ENCODE measurements around the gene IQCC.
"Not testable (repeated sequence)": the region's sequence is repeated elsewhere in the genome, so short reads cannot be mapped to it uniquely, and the experiment has no call there.

Gene IQCC

DNA sequence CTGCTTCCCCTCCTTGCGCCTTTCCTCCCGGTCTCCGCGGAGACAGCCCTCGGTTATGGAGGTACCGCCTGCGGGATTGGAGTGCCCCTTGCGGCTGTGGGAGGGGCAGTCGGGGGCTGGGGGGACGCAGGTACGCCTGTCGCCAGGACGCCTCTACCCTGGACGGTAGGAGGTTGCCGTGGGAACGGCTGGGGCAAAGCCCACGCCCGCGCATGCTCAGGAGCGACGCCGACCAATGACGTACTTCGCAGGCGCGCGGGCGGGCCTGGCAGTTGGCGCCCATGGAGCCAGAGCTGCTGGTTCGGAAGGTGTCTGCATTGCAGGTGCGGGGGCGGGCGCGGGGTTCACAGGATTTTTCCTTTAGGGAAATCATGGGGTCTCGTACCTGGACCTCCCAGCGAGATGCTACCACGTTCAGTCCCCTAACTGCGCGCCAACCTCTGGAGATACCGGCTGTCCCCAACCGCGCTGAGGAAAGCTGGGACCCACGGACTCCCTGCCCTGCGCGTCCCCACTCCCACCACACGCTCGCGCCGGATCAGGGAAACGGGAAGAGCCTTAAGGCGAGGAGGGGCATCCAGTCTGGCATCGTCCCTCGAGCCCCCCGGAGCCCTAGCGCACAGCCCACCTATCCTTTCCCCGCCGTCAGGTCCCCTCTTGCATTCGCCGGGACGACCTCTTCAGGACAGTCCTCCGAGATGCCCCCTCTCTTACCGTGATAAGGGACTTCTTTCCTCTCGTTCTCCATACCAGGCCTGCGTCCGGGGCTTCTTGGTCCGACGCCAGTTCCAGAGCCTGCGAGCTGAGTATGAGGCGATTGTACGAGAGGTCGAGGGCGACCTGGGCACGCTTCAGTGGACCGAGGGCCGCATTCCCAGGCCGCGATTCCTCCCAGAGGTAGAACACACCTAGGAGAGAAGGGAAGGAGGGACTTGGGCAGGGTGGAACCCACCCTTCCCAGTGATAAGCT, at the start of gene IQCC:
Gene IQCC, plus strand, starts transcription at position 271 of the 970 bp plus-strand sequence. Its CDS starts 11 bp downstream, at position 282.
- DNase-seq (ENCODE audit: low read depth in 2 of 2), result peak; percentile 61 to 68

DNA sequence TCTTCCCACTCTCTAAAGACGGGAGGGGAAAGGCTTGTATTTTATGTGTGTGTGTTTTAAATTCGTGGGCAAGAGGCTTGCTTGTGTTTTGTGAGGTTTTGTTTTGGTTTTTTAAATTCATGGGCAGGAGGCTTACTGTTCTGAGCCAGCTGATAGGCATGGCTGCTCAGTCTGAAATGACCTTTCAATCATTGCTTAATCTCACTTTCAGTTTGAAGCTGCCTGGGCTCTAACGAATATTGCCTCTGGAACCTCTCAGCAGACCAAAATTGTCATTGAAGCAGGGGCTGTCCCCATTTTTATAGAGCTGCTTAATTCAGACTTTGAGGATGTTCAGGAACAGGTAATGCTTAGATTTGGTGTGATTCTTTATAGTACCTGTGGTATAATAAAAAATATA, 46.3 kb upstream of the IQCC start:
- no peak for DNase-seq (ENCODE audit: low read depth in 2 of 2)

DNA sequence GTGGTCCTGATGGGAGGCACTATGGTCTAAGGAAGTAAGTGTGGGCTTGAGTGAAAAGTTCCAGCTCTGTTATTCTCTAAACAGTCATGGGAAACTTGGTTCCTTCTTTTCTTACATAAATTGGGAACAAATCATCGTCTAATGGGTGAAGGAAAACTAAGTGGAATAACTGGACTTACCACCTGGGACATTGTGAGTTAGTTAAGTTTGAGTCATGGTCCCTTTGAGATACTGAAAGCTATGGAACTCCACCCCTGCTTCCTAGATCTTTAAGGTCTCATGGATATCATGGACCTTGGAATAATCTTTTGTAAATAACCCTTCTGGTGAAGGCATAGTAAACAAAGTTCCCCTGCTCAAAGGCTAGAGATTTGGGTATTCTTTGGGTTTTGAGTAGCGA, 42.1 kb upstream of the IQCC start:
- no peak for DNase-seq (ENCODE audit: low read depth in 2 of 2)

DNA sequence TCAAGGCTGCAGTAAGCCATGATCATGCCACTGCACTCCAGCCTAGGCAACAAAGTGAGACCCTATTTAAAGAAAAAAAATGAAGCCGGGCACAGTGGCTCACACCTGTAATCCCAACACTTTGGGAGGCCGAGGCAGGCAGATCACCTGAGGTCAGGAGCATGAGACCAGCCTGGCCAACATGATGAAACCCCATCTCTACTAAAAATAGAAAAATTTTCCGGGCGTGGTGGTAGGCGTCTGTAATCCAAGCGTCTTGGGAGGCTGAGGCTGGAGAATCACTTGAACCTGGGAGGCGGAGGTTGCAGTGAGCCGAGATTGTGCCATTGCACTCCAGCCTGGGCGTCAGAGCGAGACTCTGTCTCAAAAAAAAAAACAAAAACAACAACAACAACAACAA, 39.8 kb upstream of the IQCC start:
- not testable (repeated sequence) for DNase-seq (ENCODE audit: low read depth in 2 of 2)

- no peak for DNase-seq (ENCODE audit: low read depth in 2 of 2)
Measured at GRCh38 chr1:32170991-32171390, 34.5 kb upstream of the IQCC start.

GRCh38 chr1:32172621-32173245, 32.7 kb upstream of the IQCC start:
- DNase-seq (ENCODE audit: low read depth in 2 of 2), result no peak

- no peak for DNase-seq (ENCODE audit: low read depth in 2 of 2)
Measured at GRCh38 chr1:32178380-32179192, 26.9 kb upstream of the IQCC start.

DNA sequence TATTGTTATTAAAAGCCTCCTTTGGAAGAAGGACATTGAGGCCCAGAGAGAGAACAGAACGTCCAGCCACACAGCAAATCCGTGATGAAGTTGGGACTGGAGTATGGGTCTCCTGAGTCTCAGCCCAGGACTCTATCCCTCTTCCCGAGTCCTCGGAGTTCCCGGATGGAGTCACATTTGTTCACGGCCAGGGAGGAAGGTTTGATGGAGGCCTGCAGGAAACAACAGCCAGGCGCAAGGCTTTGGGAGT, 26.4 kb upstream of the IQCC start:
- no peak for DNase-seq (ENCODE audit: low read depth in 2 of 2)

DNA sequence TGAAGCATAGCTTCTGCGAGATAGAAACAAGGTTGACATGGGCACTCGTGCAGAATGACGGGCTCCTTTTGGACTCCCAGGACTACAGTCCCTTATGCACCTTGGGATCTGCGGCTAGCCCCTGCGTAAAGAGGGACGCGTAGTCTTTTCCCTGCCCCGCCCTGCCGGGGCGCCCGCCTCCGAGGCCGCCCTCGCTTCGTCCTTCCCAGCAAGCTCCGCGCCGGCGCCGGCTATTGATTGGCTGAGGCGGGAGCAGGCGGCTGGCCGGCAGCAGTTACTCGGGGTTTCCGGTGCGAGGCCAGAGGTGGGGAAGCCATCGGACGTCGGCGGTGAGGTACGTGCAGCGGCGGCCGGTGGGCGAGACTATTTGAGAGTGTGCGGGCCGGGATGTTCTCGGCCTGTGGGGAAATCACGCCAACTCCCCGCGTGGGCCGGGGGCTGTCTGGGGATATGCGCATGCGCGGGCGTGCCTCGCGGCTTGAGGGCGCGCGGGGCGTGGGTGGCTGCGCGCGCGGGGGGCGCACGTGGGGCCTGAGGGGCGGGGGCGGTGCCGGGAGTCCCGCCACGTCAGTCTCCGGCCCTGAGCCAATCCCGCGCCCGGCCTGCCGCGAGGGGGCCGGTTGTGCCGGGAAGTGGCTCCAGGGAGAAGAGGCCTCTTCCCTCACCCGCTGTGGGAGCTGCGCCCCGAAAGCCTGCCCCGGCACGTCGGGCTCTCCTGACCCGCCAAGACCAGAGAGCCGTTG, 25.9 kb upstream of the IQCC start, which contains the start of gene TXLNA:
Gene TXLNA, plus strand, starts transcription at position 233 of the 743 bp plus-strand sequence. CDS start 671 bp downstream, outside the sequence.
- DNase-seq (ENCODE audit: low read depth in 2 of 2), result peak; percentile 77 to 84

DNA sequence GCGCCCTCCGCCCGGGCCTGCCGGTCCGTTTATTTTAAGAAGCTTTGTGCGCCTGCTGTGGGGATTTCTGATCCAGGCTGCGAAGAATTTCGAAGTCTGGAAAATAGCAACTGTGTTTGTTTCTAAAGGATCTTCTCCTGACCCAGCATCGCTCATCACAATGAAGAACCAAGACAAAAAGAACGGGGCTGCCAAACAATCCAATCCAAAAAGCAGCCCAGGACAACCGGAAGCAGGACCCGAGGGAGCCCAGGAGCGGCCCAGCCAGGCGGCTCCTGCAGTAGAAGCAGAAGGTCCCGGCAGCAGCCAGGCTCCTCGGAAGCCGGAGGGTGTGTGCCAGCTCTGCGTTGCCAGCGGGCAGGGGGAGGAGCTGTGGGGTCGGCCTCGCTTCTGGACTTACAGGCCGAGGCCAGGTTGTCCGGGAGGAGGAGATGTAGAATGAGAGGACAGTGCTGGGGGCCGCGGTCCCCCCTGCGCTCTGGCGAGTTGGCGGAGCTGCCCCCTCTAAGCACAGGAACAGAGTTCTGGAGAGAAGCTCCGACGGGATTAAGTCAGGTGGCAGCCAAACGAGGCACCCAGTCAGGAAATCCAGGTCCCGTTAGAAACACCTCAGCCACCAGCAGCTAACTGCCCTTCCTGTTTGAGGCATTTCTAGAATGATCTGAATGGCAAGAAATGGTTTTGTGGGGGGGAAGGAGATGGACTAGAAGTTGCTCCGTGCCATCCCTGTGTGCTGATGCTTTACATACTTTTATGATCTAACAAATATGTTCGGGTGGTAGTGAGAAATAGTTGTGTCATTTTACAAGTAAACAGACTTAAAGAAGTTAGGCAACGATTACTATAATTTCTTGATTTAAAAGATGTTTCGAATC, 25.0 kb upstream of the IQCC start:
- no peak for DNase-seq (ENCODE audit: low read depth in 2 of 2)

- no peak for DNase-seq (ENCODE audit: low read depth in 2 of 2)
Measured at GRCh38 chr1:32181065-32181464, 24.4 kb upstream of the IQCC start.

- DNase-seq (ENCODE audit: low read depth in 2 of 2), result no peak
Measured at GRCh38 chr1:32181563-32181962, 23.9 kb upstream of the IQCC start.

DNA sequence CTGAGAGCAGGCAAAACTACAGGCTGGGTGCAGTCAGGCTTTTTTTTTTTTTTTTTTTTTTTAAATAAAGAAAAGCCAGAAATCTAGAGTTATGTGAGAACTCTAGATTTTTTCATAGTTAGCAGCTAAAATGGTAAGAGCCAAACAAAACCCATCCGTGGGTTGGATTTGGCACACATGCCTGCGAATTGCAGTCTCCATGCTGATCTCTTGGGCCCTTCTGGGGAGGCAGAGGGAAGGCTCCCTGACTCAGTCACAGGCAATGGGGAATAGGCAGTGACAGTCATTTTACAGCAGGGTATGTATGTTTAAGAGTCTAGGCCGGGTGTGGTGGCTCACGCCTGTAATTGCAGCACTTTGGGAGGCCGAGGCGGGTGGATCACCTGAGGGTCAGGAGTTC, 23.4 kb upstream of the IQCC start:
- DNase-seq (ENCODE audit: low read depth in 2 of 2), result no peak

DNA sequence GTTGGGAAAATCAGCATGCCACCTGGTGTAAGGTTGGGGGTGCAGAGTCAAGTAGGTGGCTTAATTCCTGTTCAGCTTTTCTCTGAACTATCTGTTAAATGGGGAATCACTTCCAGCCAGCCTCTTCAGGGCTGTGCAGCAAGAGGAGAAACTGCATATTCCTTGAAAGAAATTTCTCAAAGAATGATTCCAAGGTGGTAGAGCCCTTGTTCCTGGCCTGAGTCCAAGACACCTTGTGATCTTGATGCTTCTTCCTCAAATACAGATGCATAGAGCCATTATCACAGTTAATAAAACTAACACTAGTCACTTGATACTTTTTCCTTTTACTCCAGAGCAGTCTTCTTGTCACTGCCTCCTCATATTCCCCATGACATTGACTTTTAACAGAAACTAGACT, 20.8 kb upstream of the IQCC start:
- DNase-seq (ENCODE audit: low read depth in 2 of 2), result no peak

GRCh38 chr1:32186077-32186476, 19.4 kb upstream of the IQCC start:
- DNase-seq (ENCODE audit: low read depth in 2 of 2), result no peak

- no peak for DNase-seq (ENCODE audit: low read depth in 2 of 2)
Measured at GRCh38 chr1:32186491-32186890, 19.0 kb upstream of the IQCC start.

DNA sequence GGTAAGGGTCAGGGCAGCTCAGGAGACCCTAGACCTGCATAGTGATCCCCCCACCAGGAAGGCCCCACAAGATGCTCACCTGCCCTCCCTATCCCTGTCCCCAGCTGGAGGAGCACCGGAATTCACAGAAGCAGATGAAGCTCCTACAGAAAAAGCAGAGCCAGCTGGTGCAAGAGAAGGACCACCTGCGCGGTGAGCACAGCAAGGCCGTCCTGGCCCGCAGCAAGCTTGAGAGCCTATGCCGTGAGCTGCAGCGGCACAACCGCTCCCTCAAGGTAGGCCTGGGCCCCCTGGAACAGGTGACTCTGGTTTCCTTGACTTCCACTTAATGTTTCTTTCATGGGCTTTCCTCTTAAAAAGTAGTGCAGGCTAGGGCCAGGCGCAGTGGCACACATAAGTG, 17.6 kb upstream of the IQCC start:
- no peak for DNase-seq (ENCODE audit: low read depth in 2 of 2)

DNA sequence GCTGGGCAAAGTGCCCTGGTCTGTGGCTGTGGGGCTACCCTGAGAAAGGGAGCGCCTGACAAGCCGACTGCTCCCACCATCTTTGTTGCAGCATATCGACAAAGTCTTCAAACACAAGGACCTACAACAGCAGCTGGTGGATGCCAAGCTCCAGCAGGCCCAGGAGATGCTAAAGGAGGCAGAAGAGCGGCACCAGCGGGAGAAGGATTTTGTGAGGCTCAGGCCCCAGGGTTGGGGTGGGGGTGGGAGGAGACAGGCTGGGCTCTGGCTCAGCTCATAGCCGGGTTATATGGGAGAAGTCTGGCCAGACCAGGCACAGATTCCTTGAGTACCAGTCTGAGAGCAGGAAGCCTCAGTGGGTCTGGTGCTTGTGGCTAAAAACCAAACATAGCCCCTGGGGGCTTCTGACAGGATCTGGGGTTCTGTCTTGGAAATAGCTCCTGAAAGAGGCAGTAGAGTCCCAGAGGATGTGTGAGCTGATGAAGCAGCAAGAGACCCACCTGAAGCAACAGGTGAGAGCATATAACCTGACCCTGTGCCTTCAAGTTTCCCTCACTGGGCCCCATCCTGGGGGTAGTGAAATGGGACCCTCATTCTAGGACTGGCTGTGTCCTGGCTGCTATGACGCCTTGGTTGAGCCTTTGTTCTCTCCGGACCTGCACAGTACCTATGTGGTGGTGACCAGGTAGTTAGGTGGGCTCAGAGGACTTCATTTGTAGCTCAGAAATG, 13.1 kb upstream of the IQCC start:
- DNase-seq (ENCODE audit: low read depth in 2 of 2), result no peak

- no peak for DNase-seq (ENCODE audit: low read depth in 2 of 2)
Measured at GRCh38 chr1:32194984-32195383, 10.5 kb upstream of the IQCC start.

- DNase-seq (ENCODE audit: low read depth in 2 of 2), result no peak
Measured at GRCh38 chr1:32195531-32195930, 9.9 kb upstream of the IQCC start.
